ENCODE data around the gene ASB18.
A peak's percentile ranks its signal among the peaks of the same experiment; 100 is the strongest.

- TF ChIP-seq, protein P1, sequence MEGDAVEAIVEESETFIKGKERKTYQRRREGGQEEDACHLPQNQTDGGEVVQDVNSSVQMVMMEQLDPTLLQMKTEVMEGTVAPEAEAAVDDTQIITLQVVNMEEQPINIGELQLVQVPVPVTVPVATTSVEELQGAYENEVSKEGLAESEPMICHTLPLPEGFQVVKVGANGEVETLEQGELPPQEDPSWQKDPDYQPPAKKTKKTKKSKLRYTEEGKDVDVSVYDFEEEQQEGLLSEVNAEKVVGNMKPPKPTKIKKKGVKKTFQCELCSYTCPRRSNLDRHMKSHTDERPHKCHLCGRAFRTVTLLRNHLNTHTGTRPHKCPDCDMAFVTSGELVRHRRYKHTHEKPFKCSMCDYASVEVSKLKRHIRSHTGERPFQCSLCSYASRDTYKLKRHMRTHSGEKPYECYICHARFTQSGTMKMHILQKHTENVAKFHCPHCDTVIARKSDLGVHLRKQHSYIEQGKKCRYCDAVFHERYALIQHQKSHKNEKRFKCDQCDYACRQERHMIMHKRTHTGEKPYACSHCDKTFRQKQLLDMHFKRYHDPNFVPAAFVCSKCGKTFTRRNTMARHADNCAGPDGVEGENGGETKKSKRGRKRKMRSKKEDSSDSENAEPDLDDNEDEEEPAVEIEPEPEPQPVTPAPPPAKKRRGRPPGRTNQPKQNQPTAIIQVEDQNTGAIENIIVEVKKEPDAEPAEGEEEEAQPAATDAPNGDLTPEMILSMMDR (IDR thresholded peaks at IDR 0.05; ENCODE audit: low read length), result peak; percentile 51
- no peak for TF ChIP-seq EZH2phosphoT487 (IDR thresholded peaks at IDR 0.05; ENCODE audit: low read length)
Measured at GRCh38 chr2:236309669-236310029, 45.4 kb upstream of the ASB18 start.
